ENCODE measurements around the gene EVI5L.

- TF ChIP-seq CTCF (IDR thresholded peaks at IDR 0.05) (no peak), POLR2A (IDR thresholded peaks at IDR 0.05) (no peak)
Measured at GRCh38 chr19:7869910-7870511, 40.0 kb downstream of the EVI5L start.
